Thyroid gland (tissue), 4 donors: ENCODE measurements around the gene ARHGEF6.

Experiments used
- CTCF ChIP-seq, 6 experiments: fragments of 200-600 bp in 3 of 6; fragments of 450-650 bp in 3 of 6; sonication (generic) in 3 of 6; IDR thresholded peaks; one replicate each; pipeline ENCODE4 v1.5.1; 2016 to 2019; ENCODE audit warnings: antibody characterized with exemption in 6 of 6, mild to moderate bottlenecking in 2 of 6, inconsistent platforms in 1 of 6, moderate library complexity in 1 of 6
- POLR2A ChIP-seq, 2 donors: fragments of 450-650 bp; IDR thresholded peaks; one replicate each; pipeline ENCODE4 v1.6.1; 2017; ENCODE audit warnings: antibody characterized with exemption in 2 of 2, mild to moderate bottlenecking in 2 of 2, moderate library complexity in 1 of 2

GRCh38 chrX:136687457-136687856 is 93.3 kb downstream of the ARHGEF6 start:
- TF ChIP-seq CTCF (IDR thresholded peaks at IDR 0.05): no peak
- no peak for TF ChIP-seq POLR2A (IDR thresholded peaks at IDR 0.05)
